ENCODE measurements around the gene ADAMTS18. TPM values are rescaled to one million over a fixed set of nuclear protein-coding genes. Genes with fewer than 3 reads are reported as not detected.

Gene ADAMTS18
- total and polyA plus RNA-seq, 9 of the 15 experiments (the other 6 are each of a cell fraction or from before 2014, with no cell fraction given) = not detected

DNA sequence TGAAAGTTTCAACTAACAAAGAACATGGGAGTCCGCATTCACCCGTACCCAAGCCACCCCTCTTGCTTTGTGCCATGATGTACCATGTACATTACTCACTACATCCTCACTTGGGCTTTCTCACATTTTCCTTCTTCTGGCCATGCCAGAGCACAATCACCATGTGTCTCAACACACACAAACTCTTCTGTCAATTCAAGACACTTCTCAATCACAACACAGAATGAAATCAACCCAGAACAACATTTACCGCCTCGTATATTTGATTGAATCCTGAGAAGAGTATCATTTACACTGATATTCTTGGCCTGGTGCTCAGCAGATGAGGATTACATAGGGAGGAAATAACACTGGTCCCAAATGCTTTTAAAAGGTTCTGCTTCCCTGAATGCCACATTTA, 4.5 kb downstream of the ADAMTS18 start:
- no peak overlapping the region for H2AFZ ChIP-seq (ENCODE audit: low read depth, low read length)
- peaks cover 2 to 17% of the 10 kb centered on the region in 2 experiments; a peak in 1 of 5 replicates for H3K27me3 ChIP-seq (ENCODE audit: control insufficient read depth in 2 of 2, insufficient read depth in 2 of 2, low read length in 2 of 2)
- no peaks in the 10 kb centered on the region for H3K79me2 ChIP-seq (ENCODE audit: control insufficient read depth, insufficient read depth, low read length)
- H3K4me3 ChIP-seq = no peak overlapping the region
- WGBS (ENCODE audit: insufficient coverage, low coverage, missing lambda C conversion rate) = 0% methylated on average over 4 of the region's 4 CpGs
- ATAC-seq (no peak), FAIRE-seq (no peak), DNase-seq (ENCODE audit: extremely low read depth in 1 of 4, low spot score in 3 of 4) (no peak)
- in situ Hi-C loops (cut with MboI) (no loop called here), intact Hi-C loops (cut with micrococcal nuclease) (no loop called here)
- H3K9me1 ChIP-seq (ENCODE audit: control insufficient read depth, insufficient read depth, low read length) = no peaks in the 10 kb centered on the region
- H3K36me3 ChIP-seq (ENCODE audit: control insufficient read depth, insufficient read depth, low read length) = no peaks in the 10 kb centered on the region
- CTCF ChIA-PET (ENCODE audit: low intra/inter-chr PET ratio) = no interaction called here
- H3K9me3 ChIP-seq (replicated peaks; ENCODE audit: control insufficient read depth, insufficient read depth, low read depth, low read length) = no peaks in the 10 kb centered on the region
- no TSS peak for BruUV-seq (replicated peaks)
- no peaks in the 10 kb centered on the region for H3K4me1 ChIP-seq (replicated peaks in 1 of 2; ENCODE audit: control insufficient read depth in 2 of 2, insufficient read depth in 2 of 2, low read length in 2 of 2)
- no peak overlapping the region for H3K4me2 ChIP-seq (ENCODE audit: insufficient read depth, low read length)
- no peaks in the 10 kb centered on the region for H4K20me1 ChIP-seq (replicated peaks; ENCODE audit: control insufficient read depth, insufficient read depth, low read length)
- POLR2A ChIA-PET = interaction anchor here (1.4 kb wide), 1 partner anchor 12 kb away, joined by 3 read pairs; no protein-coding TSS in a partner anchor
- no peak overlapping the region for H3K27ac ChIP-seq (ENCODE audit: extremely low read depth, low read depth, low read length)
- no peak overlapping the region for H3K9ac ChIP-seq (ENCODE audit: insufficient read depth in 1 of 2, low read depth in 2 of 2, low read length in 2 of 2)
- TF ChIP-seq, protein P1, sequence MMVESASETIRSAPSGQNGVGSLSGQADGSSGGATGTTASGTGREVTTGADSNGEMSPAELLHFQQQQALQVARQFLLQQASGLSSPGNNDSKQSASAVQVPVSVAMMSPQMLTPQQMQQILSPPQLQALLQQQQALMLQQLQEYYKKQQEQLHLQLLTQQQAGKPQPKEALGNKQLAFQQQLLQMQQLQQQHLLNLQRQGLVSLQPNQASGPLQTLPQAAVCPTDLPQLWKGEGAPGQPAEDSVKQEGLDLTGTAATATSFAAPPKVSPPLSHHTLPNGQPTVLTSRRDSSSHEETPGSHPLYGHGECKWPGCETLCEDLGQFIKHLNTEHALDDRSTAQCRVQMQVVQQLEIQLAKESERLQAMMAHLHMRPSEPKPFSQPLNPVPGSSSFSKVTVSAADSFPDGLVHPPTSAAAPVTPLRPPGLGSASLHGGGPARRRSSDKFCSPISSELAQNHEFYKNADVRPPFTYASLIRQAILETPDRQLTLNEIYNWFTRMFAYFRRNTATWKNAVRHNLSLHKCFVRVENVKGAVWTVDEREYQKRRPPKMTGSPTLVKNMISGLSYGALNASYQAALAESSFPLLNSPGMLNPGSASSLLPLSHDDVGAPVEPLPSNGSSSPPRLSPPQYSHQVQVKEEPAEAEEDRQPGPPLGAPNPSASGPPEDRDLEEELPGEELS (CRISPR knock-in tag; IDR thresholded peaks at IDR 0.05; ENCODE audit: borderline replicate concordance) = no peak
- TF ChIP-seq TAL1 (IDR thresholded peaks at IDR 0.05) = no peak
- TF ChIP-seq, protein P2, sequence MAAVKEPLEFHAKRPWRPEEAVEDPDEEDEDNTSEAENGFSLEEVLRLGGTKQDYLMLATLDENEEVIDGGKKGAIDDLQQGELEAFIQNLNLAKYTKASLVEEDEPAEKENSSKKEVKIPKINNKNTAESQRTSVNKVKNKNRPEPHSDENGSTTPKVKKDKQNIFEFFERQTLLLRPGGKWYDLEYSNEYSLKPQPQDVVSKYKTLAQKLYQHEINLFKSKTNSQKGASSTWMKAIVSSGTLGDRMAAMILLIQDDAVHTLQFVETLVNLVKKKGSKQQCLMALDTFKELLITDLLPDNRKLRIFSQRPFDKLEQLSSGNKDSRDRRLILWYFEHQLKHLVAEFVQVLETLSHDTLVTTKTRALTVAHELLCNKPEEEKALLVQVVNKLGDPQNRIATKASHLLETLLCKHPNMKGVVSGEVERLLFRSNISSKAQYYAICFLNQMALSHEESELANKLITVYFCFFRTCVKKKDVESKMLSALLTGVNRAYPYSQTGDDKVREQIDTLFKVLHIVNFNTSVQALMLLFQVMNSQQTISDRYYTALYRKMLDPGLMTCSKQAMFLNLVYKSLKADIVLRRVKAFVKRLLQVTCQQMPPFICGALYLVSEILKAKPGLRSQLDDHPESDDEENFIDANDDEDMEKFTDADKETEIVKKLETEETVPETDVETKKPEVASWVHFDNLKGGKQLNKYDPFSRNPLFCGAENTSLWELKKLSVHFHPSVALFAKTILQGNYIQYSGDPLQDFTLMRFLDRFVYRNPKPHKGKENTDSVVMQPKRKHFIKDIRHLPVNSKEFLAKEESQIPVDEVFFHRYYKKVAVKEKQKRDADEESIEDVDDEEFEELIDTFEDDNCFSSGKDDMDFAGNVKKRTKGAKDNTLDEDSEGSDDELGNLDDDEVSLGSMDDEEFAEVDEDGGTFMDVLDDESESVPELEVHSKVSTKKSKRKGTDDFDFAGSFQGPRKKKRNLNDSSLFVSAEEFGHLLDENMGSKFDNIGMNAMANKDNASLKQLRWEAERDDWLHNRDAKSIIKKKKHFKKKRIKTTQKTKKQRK (IDR thresholded peaks at IDR 0.05; ENCODE audit: borderline replicate concordance, low read depth, low read length) = no peak
- no peak for TF ChIP-seq ZC3H8 (IDR thresholded peaks at IDR 0.05)
- no peak for TF ChIP-seq CBX8 (IDR thresholded peaks at IDR 0.05; ENCODE audit: borderline replicate concordance, extremely low read depth, low read depth, low read length, poor library complexity, severe bottlenecking)
- no peak for TF ChIP-seq ZNF75A (CRISPR knock-in tag; IDR thresholded peaks at IDR 0.05)
- TF ChIP-seq, protein P3, sequence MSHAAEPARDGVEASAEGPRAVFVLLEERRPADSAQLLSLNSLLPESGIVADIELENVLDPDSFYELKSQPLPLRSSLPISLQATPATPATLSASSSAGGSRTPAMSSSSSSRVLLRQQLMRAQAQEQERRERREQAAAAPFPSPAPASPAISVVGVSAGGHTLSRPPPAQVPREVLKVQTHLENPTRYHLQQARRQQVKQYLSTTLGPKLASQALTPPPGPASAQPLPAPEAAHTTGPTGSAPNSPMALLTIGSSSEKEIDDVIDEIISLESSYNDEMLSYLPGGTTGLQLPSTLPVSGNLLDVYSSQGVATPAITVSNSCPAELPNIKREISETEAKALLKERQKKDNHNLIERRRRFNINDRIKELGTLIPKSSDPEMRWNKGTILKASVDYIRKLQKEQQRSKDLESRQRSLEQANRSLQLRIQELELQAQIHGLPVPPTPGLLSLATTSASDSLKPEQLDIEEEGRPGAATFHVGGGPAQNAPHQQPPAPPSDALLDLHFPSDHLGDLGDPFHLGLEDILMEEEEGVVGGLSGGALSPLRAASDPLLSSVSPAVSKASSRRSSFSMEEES (CRISPR knock-in tag; IDR thresholded peaks at IDR 0.05) = no peak
- TF ChIP-seq, protein P4, sequence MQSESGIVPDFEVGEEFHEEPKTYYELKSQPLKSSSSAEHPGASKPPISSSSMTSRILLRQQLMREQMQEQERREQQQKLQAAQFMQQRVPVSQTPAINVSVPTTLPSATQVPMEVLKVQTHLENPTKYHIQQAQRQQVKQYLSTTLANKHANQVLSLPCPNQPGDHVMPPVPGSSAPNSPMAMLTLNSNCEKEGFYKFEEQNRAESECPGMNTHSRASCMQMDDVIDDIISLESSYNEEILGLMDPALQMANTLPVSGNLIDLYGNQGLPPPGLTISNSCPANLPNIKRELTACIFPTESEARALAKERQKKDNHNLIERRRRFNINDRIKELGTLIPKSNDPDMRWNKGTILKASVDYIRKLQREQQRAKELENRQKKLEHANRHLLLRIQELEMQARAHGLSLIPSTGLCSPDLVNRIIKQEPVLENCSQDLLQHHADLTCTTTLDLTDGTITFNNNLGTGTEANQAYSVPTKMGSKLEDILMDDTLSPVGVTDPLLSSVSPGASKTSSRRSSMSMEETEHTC (IDR thresholded peaks at IDR 0.05) = no peak
- TF ChIP-seq, protein P5, sequence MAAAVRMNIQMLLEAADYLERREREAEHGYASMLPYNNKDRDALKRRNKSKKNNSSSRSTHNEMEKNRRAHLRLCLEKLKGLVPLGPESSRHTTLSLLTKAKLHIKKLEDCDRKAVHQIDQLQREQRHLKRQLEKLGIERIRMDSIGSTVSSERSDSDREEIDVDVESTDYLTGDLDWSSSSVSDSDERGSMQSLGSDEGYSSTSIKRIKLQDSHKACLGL (CRISPR knock-in tag; IDR thresholded peaks at IDR 0.05; ENCODE audit: borderline replicate concordance, poor library complexity, severe bottlenecking) = no peak
- TF ChIP-seq ZNF696 (CRISPR knock-in tag; conservative IDR thresholded peaks at IDR 0.05) = no peak
- TF ChIP-seq, protein P6, sequence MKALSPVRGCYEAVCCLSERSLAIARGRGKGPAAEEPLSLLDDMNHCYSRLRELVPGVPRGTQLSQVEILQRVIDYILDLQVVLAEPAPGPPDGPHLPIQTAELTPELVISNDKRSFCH (CRISPR knock-in tag; IDR thresholded peaks at IDR 0.05) = no peak
- TF ChIP-seq, protein P6 (tag; IDR thresholded peaks at IDR 0.05) = no peak
